Peyer's patch (tissue), 4 donors: Measurements from ENCODE around the gene TNS3. TPM values are rescaled to one million over a fixed set of nuclear protein-coding genes. Genes with fewer than 3 reads are reported as not detected.
A peak's percentile ranks its signal among the peaks of the same experiment; 100 is the strongest.

Experiments used
- DNase-seq, 3 donors: peaks; one replicate each; pipeline ENCODE4 v3.0.0-alpha.2; 2017 to 2019
- H3K27ac ChIP-seq, 4 donors: fragments of 200-600 bp; sonication (generic); one replicate each; pipeline ENCODE4 v1.5.1; 2016 to 2019
- H3K27me3 ChIP-seq, 2 donors: fragments of 200-600 bp; sonication (generic); one replicate each; pipeline ENCODE4 v1.5.1; 2019
- H3K36me3 ChIP-seq, 3 donors: fragments of 200-600 bp; sonication (generic); one replicate each; pipeline ENCODE4 v1.5.1; 2016 to 2019
- H3K4me1 ChIP-seq, 4 donors: fragments of 200-600 bp; sonication (generic); one replicate each; pipeline ENCODE4 v1.5.1; 2016 to 2019
- H3K4me3 ChIP-seq, 4 donors: fragments of 200-600 bp; sonication (generic); 1 replicate in 3 of 4; 2 replicates in 1 of 4; pipeline ENCODE4 v1.5.1; 2016 to 2019; ENCODE audit warnings: mild to moderate bottlenecking in 1 of 4
- H3K9me3 ChIP-seq, 4 donors: fragments of 200-600 bp; sonication (generic); one replicate each; pipeline ENCODE4 v1.5.1; 2016 to 2019; ENCODE audit warnings: mild to moderate bottlenecking in 1 of 4
- POLR2A ChIP-seq, 2 donors: fragments of 450-650 bp; IDR thresholded peaks; one replicate each; pipeline ENCODE4 v1.5.1; 2017; ENCODE audit warnings: antibody characterized with exemption in 2 of 2, mild to moderate bottlenecking in 2 of 2, moderate library complexity in 2 of 2
- total RNA-seq, 4 donors: library from RNA; depleted of rRNA; stranded (reverse); fragments of >200 nt; gene quantifications; one replicate each; pipeline ENCODE4 v1.1.0, GENCODE V29; 2016
- TF ChIP-seq, protein P1 (sequence below), 6 experiments: fragments of 450-650 bp in 4 of 6; fragments of 200-600 bp in 2 of 6; sonication (generic) in 1 of 6; IDR thresholded peaks; one replicate each; pipeline ENCODE4 v1.5.1; 2017 to 2019; ENCODE audit warnings: antibody characterized with exemption in 6 of 6, mild to moderate bottlenecking in 3 of 6, moderate library complexity in 1 of 6

The TNS3 gene
- total RNA-seq, 4 donors from 2014 or later = 79.5 to 157 (median 112) TPM

GRCh38 chr7:47295606-47296005, 286.3 kb downstream of the TNS3 start:
- peaks cover 0 to 65% (median 0%) of the 10 kb centered on the region in 3 donors for H3K36me3 ChIP-seq
- H3K27ac ChIP-seq = peak overlapping the region in 1 of 4 donors; percentile 62
- no peaks in the 10 kb centered on the region for H3K4me1 ChIP-seq
- DNase-seq = no peak
- H3K9me3 ChIP-seq = no peaks in the 10 kb centered on the region
- H3K27me3 ChIP-seq = no peaks in the 10 kb centered on the region
- H3K4me3 ChIP-seq = no peak overlapping the region
- no peak for TF ChIP-seq POLR2A (IDR thresholded peaks at IDR 0.05)
- TF ChIP-seq, protein P1, sequence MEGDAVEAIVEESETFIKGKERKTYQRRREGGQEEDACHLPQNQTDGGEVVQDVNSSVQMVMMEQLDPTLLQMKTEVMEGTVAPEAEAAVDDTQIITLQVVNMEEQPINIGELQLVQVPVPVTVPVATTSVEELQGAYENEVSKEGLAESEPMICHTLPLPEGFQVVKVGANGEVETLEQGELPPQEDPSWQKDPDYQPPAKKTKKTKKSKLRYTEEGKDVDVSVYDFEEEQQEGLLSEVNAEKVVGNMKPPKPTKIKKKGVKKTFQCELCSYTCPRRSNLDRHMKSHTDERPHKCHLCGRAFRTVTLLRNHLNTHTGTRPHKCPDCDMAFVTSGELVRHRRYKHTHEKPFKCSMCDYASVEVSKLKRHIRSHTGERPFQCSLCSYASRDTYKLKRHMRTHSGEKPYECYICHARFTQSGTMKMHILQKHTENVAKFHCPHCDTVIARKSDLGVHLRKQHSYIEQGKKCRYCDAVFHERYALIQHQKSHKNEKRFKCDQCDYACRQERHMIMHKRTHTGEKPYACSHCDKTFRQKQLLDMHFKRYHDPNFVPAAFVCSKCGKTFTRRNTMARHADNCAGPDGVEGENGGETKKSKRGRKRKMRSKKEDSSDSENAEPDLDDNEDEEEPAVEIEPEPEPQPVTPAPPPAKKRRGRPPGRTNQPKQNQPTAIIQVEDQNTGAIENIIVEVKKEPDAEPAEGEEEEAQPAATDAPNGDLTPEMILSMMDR (IDR thresholded peaks at IDR 0.05) = no peak

DNA sequence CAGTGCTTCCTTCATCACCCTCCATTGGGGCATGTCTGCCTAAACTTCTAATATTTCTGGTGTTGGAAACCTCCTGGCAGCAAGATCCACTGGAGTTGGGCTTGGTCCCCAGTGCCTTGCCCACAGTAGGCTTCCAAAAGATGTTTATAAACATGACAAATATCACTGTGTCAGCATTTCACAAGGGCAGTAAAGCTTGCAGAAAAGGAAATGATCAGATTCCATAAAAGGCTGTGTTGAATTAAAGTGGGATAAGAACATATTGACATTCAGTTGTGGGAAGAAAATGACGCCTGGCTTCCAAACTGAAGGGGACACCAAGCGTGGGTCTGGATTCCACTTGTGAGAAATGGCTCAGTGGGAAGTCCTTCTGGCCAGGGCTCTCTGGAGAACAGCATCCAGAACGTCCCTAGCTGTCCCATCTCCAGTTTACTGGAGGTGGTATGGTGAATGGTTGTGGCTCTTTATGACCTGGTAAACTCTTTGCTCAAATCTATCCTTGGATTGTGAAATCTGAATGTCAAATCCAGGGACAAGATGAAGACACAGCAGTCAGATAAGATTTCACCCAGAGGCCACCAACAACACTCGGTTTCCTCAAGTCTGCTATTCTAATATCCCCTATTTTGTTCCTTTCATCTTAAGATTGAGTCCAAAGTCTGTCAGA, 287.2 kb downstream of the TNS3 start:
- no peaks in the 10 kb centered on the region for H3K4me1 ChIP-seq
- peaks cover 0 to 65% (median 0%) of the 10 kb centered on the region in 3 donors for H3K36me3 ChIP-seq
- no peak overlapping the region for H3K4me3 ChIP-seq
- no peak for DNase-seq
- H3K9me3 ChIP-seq = no peaks in the 10 kb centered on the region
- TF ChIP-seq, protein P1 (IDR thresholded peaks at IDR 0.05) = no peak
- no peak for TF ChIP-seq POLR2A (IDR thresholded peaks at IDR 0.05)
- H3K27me3 ChIP-seq = no peaks in the 10 kb centered on the region
- H3K27ac ChIP-seq = peak overlapping the region in 3 of 4 donors; percentile 3 to 65 (median 62)

DNA sequence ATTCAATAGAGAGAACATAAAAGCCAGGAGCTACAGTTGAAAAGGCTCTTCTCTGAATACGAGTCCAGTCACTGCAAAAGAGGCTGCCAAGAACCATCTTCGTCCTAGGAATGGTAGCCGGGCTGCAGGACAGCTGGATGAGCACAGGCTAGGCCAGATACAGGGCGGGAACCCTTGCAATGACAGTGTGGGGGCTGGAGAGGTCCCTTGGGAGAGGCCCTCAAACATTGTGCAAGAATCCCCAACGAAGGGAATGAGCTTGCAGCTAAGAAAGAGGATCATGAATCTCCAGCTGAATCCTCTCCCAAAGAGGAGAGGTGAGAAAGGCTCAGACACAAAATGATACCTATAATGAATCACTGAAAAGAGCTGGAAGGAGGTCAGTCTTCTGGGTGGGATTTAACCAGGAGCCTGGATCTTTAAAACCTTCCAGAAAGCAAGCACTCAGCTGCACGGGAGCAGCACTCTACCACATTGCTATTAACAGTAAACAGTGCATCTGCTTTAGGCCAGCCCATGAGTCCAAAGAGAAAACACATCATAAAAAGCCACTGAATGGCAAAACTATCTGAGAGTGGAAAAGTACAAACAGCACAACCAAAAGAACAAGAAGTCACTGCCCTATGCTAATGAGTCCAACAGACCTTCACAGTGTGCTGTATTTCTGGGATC, 287.9 kb downstream of the TNS3 start:
- no peaks in the 10 kb centered on the region for H3K9me3 ChIP-seq
- H3K27ac ChIP-seq = peak overlapping the region; percentile 3 to 65 (median 48)
- no peaks in the 10 kb centered on the region for H3K27me3 ChIP-seq
- peaks cover 0 to 68% (median 0%) of the 10 kb centered on the region in 3 donors for H3K36me3 ChIP-seq
- no peak overlapping the region for H3K4me3 ChIP-seq
- no peaks in the 10 kb centered on the region for H3K4me1 ChIP-seq
- TF ChIP-seq, protein P1 (IDR thresholded peaks at IDR 0.05) = no peak
- TF ChIP-seq POLR2A (IDR thresholded peaks at IDR 0.05) = no peak
- DNase-seq = peak in 1 of 3 donors; percentile 45

DNA sequence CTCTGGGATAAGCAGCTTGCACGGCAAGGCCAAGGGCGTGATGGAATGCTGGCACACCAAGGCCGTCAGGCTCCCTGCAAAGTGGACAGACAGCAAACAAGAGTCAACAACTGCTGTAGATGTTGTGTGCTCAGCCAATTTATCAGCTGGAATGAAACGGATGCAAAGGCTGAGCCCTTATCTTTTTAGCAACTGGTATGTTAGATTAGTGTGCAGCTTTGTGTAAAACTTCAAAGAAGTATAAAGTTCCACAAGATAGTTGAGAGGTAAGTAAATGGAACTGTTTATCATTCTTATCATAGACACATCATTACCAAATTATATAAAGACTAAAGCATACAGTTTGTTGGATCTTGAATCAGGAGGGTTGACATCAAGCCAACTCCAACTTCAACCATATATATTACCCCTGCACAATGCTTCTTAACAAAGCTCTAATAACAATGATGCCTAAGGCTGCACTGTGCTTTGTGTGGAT, 289.0 kb downstream of the TNS3 start:
- no peaks in the 10 kb centered on the region for H3K4me1 ChIP-seq
- peak overlapping the region in 1 of 4 donors; percentile 26 for H3K27ac ChIP-seq
- H3K27me3 ChIP-seq = no peaks in the 10 kb centered on the region
- no peak for DNase-seq
- H3K4me3 ChIP-seq = no peak overlapping the region
- H3K9me3 ChIP-seq = no peaks in the 10 kb centered on the region
- TF ChIP-seq, protein P1 (IDR thresholded peaks at IDR 0.05) = no peak
- TF ChIP-seq POLR2A (IDR thresholded peaks at IDR 0.05) = no peak
- H3K36me3 ChIP-seq = peaks cover 0 to 69% (median 0%) of the 10 kb centered on the region in 3 donors

- peaks cover 0 to 68% (median 0%) of the 10 kb centered on the region in 3 donors for H3K36me3 ChIP-seq
- peak overlapping the region in 1 of 4 donors; percentile 9 for H3K27ac ChIP-seq
Observed at GRCh38 chr7:47291461-47292081, 290.3 kb downstream of the TNS3 start.

More at GRCh38 chr7:47291461-47292081, 290.3 kb downstream of the TNS3 start:
- H3K4me3 ChIP-seq = no peak overlapping the region
- no peaks in the 10 kb centered on the region for H3K4me1 ChIP-seq
- no peak for DNase-seq
- TF ChIP-seq POLR2A (IDR thresholded peaks at IDR 0.05) = no peak
- TF ChIP-seq, protein P1 (IDR thresholded peaks at IDR 0.05) = no peak
- no peaks in the 10 kb centered on the region for H3K27me3 ChIP-seq
- no peaks in the 10 kb centered on the region for H3K9me3 ChIP-seq
